IPS DF 19.7 (cell line): ENCODE measurements around the gene CIAPIN1.

Experiments used
- DNase-seq: peaks from one replicate; pipeline ENCODE4 v3.0.0-alpha.2; 2013; ENCODE audit warnings: low read depth, low spot score

CIAPIN1 gene

DNA sequence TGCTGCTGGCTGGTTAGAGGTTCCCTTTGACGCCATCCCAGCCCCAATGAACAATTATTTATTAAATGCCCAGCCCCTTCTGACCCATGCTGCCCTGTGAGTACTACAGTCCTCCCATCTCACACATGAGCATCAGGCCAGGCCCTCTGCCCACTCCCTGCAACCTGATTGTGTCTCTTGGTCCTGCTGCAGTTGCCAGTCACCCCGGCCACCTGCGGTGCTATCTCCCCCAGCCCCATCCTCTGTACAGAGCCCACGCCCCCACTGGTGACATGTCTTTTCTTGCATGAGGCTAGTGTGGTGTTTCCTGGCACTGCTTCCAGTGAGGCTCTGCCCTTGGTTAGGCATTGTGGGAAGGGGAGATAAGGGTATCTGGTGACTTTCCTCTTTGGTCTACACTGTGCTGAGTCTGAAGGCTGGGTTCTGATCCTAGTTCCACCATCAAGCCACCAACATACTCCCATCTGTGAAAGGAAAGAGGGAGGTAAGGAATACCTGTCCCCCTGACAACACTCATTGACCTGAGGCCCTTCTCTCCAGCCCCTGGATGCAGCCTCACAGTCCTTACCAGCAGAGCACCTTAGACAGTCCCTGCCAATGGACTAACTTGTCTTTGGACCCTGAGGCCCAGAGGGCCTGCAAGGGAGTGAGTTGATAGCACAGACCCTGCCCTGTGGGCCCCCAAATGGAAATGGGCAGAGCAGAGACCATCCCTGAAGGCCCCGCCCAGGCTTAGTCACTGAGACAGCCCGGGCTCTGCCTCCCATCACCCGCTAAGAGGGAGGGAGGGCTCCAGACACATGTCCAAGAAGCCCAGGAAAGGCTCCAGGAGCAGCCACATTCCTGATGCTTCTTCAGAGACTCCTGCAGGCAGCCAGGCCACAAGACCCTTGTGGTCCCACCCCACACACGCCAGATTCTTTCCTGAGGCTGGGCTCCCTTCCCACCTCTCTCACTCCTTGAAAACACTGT lies 63.6 kb downstream of the CIAPIN1 start:
- no peak for DNase-seq

DNA sequence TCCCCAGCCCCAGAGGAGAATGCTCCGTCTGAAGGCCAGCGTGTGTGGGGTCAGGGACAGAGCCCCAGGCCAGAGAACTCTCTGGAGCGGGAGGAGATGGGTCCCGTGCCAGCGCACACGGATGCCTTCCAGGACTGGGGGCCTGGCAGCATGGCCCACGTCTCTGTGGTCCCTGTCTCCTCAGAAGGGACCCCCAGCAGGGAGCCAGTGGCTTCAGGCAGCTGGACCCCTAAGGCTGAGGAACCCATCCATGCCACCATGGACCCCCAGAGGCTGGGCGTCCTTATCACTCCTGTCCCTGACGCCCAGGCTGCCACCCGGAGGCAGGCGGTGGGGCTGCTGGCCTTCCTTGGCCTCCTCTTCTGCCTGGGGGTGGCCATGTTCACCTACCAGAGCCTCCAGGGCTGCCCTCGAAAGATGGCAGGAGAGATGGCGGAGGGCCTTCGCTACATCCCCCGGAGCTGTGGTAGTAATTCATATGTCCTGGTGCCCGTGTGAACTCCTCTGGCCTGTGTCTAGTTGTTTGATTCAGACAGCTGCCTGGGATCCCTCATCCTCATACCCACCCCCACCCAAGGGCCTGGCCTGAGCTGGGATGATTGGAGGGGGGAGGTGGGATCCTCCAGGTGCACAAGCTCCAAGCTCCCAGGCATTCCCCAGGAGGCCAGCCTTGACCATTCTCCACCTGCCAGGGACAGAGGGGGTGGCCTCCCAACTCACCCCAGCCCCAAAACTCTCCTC lies 64.5 kb downstream of the CIAPIN1 start:
- no peak for DNase-seq

DNA sequence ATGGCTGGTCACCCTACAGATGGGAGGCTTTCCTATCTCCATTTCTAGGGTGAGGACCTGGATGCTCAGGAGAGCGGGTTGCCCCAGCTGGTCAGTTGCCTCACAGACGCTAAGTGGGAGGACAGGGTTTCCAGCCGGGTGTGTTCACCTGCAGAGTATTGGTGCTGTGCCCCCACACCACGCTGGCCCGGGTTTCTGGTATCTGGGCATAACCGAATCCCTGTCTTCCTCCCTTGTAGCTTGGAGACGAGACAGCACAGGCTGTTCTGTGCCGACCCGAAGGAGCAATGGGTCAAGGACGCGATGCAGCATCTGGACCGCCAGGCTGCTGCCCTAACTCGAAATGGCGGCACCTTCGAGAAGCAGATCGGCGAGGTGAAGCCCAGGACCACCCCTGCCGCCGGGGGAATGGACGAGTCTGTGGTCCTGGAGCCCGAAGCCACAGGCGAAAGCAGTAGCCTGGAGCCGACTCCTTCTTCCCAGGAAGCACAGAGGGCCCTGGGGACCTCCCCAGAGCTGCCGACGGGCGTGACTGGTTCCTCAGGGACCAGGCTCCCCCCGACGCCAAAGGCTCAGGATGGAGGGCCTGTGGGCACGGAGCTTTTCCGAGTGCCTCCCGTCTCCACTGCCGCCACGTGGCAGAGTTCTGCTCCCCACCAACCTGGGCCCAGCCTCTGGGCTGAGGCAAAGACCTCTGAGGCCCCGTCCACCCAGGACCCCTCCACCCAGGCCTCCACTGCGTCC lies 65.2 kb downstream of the CIAPIN1 start:
- DNase-seq: no peak

DNA sequence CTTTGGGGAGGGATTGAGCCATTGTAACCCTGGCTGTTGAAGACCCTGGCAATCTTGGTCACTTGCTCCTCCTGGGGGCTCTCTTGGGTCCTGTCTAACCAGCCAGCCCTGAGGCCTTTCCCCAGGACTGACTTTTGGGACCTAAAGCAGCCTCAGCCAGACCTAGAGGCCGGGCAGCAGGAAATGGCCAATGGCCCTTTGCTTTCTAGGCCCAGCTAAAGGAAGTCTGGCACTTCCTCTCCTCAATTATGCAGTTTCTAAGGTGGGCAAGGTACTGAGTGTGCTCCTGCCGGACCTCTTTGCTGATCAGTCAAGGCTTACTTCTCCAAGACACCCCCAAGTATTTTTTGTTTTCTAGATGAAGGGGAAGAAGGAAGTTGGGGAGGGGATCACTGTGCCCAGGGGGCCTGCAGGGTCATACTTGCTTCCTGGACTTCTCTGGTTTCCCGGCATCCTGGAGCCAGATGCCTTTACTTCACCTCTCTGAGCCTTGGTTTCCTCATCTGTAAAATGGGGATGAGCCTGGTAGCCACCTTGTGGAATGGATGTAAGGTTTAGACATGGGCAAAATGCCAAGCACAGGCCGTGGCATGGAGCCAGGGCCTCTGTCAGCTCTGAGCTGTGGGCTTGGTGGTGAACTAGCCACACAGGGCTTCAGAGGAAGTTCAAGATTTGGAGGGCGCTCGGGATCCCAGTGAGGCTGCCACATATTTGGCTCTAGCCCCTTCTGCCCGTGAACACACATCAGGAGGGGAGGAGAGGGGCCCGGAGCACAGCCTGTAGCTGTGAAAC lies 66.3 kb downstream of the CIAPIN1 start:
- no peak for DNase-seq

DNA sequence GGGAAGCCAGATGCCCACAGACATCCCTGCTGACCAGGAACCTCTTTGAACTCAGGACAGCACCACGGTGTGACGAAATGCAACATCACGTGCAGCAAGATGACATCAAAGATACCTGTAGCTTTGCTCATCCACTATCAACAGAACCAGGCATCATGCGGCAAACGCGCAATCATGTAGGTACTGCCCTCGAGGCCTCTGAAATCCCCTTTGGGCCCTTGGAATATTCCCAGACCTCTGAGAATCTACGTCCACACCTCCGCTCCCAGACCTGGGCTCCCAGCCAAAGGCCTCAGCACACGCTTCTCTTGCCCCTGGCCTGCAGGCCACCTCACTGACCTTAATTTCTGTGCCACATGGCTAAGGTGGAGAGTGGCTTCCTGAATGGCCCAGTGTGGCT lies 67.6 kb downstream of the CIAPIN1 start:
- no peak for DNase-seq
